Esophagus squamous epithelium (tissue), 5 donors: Measurements from ENCODE around the gene TMEM219. TPM values are rescaled to one million over a fixed set of nuclear protein-coding genes. Genes with fewer than 3 reads are reported as not detected.

Experiments
- DNase-seq: peaks from one replicate; lab custom pipeline; 2025; lab: John Stamatoyannopoulos, UW
- H3K27ac ChIP-seq, 4 donors: fragments of 200-600 bp; sonication (generic); one replicate each; pipeline ENCODE4 v1.5.1; 2016 to 2019; ENCODE audit warnings: mild to moderate bottlenecking in 1 of 4
- H3K27me3 ChIP-seq, 4 donors: fragments of 200-600 bp; sonication (generic); 1 replicate in 3 of 4; 2 replicates in 1 of 4; pipeline versions ENCODE4 v1.5.1 to v1.6.0; 2017 to 2021; ENCODE audit warnings: antibody characterized with exemption in 1 of 4
- H3K36me3 ChIP-seq, 3 donors: fragments of 200-600 bp; sonication (generic); one replicate each; pipeline ENCODE4 v1.5.1; 2016 to 2019
- H3K4me1 ChIP-seq, 3 donors: fragments of 200-600 bp; sonication (generic); one replicate each; pipeline ENCODE4 v1.5.1; 2017 to 2019
- H3K4me3 ChIP-seq, 4 donors: fragments of 200-600 bp; sonication (generic); 1 replicate in 3 of 4; 2 replicates in 1 of 4; pipeline ENCODE4 v1.5.1; 2016 to 2019; ENCODE audit warnings: mild to moderate bottlenecking in 2 of 4, moderate library complexity in 1 of 4
- H3K9me3 ChIP-seq, 3 donors: fragments of 200-600 bp; sonication (generic); one replicate each; pipeline ENCODE4 v1.5.1; 2016 to 2019
- CTCF ChIP-seq, 6 experiments: fragments of 450-650 bp in 4 of 6; fragments of 200-600 bp in 2 of 6; sonication (generic) in 2 of 6; IDR thresholded peaks; one replicate each; pipeline ENCODE4 v1.5.1; 2016 to 2019; ENCODE audit warnings: antibody characterized with exemption in 6 of 6, mild to moderate bottlenecking in 4 of 6, moderate library complexity in 4 of 6
- POLR2A ChIP-seq, 4 donors: fragments of 450-650 bp; IDR thresholded peaks; one replicate each; pipeline ENCODE4 v1.6.1; 2017; ENCODE audit warnings: antibody characterized with exemption in 4 of 4, mild to moderate bottlenecking in 4 of 4, moderate library complexity in 3 of 4
- WGBS, 2 donors: methylation state at CpG; one replicate each; pipeline ENCODE4 v1.1.5; 2018; 5-methylcytosine and 5-hydroxymethylcytosine counted together
- intact Hi-C: fragments of 100-400 bp; cut with DNase I; formaldehyde crosslinking; loops from one replicate; pipeline ENCODE4 v1.15.0; 2022
- total RNA-seq, 4 donors: library from RNA; depleted of rRNA; stranded (reverse); fragments of >200 nt; gene quantifications; one replicate each; pipeline ENCODE4 v1.1.0, GENCODE V29; 2016
- donor health status: DM: yes; HTN: yes; CAD: no.

Gene TMEM219
- total RNA-seq, 4 donors from 2014 or later: 48.0 to 119 (median 80.0) TPM

- no peak overlapping the region for H3K4me3 ChIP-seq
- H3K4me1 ChIP-seq: peaks cover 0 to 4% (median 0%) of the 10 kb centered on the region in 3 donors
- DNase-seq: no peak
- H3K27me3 ChIP-seq: no peaks in the 10 kb centered on the region
- H3K27ac ChIP-seq: no peak overlapping the region
- TF ChIP-seq POLR2A (IDR thresholded peaks at IDR 0.05): no peak
- no peak for TF ChIP-seq CTCF (IDR thresholded peaks at IDR 0.05)
- no peaks in the 10 kb centered on the region for H3K9me3 ChIP-seq
- H3K36me3 ChIP-seq: peaks cover 75 to 100% (median 93%) of the 10 kb centered on the region in 3 donors
- 86 to 88% methylated on average over 11 of the region's 12 CpGs for WGBS, 2 donors
- intact Hi-C loops: no loop called here
These were observed 21.7 kb downstream of the TMEM219 start for GRCh38 chr16:29983420-29984136.

- Histone ChIP-seq H3K9me3 (no peaks in the 10 kb centered on the region), H3K27ac (no peak overlapping the region), H3K4me3 (no peak overlapping the region), H3K27me3 (no peaks in the 10 kb centered on the region), H3K36me3 (peaks cover 71 to 100% (median 91%) of the 10 kb centered on the region in 3 donors), H3K4me1 (no peaks in the 10 kb centered on the region)
- whole genome bisulfite sequencing, 2 donors: 81 to 87% methylated on average over 5 to 6 of the region's 6 CpGs
- TF ChIP-seq CTCF (IDR thresholded peaks at IDR 0.05) (no peak), POLR2A (IDR thresholded peaks at IDR 0.05) (no peak)
- intact Hi-C loops: no loop called here
- no peak for DNase-seq
These were observed 22.4 kb downstream of the TMEM219 start for GRCh38 chr16:29984137-29984763.

- 85 to 94% methylated on average over 5 of the region's 5 CpGs for WGBS, 2 donors
- intact Hi-C loops: no loop called here
- no peak overlapping the region for H3K4me3 ChIP-seq
- no peaks in the 10 kb centered on the region for H3K9me3 ChIP-seq
- H3K36me3 ChIP-seq: peaks cover 66 to 100% (median 89%) of the 10 kb centered on the region in 3 donors
- H3K27ac ChIP-seq: no peak overlapping the region
- TF ChIP-seq POLR2A (IDR thresholded peaks at IDR 0.05) (no peak), CTCF (IDR thresholded peaks at IDR 0.05) (no peak)
- no peaks in the 10 kb centered on the region for H3K27me3 ChIP-seq
- no peaks in the 10 kb centered on the region for H3K4me1 ChIP-seq
- DNase-seq: no peak
These were observed 22.9 kb downstream of the TMEM219 start for GRCh38 chr16:29984764-29985147.

GRCh38 chr16:29985271-29985811 is 23.5 kb downstream of the TMEM219 start:
- no peaks in the 10 kb centered on the region for H3K4me1 ChIP-seq
- 94 to 98% methylated on average over 14 to 21 of the region's 28 CpGs for WGBS, 2 donors
- no peaks in the 10 kb centered on the region for H3K9me3 ChIP-seq
- H3K27me3 ChIP-seq: no peaks in the 10 kb centered on the region
- H3K4me3 ChIP-seq: no peak overlapping the region
- DNase-seq: no peak
- H3K36me3 ChIP-seq: peaks cover 63 to 100% (median 85%) of the 10 kb centered on the region in 3 donors
- intact Hi-C loops: no loop called here
- no peak overlapping the region for H3K27ac ChIP-seq
- no peak for TF ChIP-seq CTCF (IDR thresholded peaks at IDR 0.05)
- TF ChIP-seq POLR2A (IDR thresholded peaks at IDR 0.05): no peak

- 99 to 100% methylated on average over 2 to 11 of the region's 20 CpGs for WGBS, 2 donors
- DNase-seq: no peak
- H3K9me3 ChIP-seq: no peaks in the 10 kb centered on the region
- TF ChIP-seq POLR2A (IDR thresholded peaks at IDR 0.05) (no peak), CTCF (IDR thresholded peaks at IDR 0.05) (no peak)
- no peaks in the 10 kb centered on the region for H3K4me1 ChIP-seq
- H3K27me3 ChIP-seq: no peaks in the 10 kb centered on the region
- intact Hi-C loops: no loop called here
- no peak overlapping the region for H3K27ac ChIP-seq
- peaks cover 63 to 100% (median 86%) of the 10 kb centered on the region in 3 donors for H3K36me3 ChIP-seq
- no peak overlapping the region for H3K4me3 ChIP-seq
These were observed 24.4 kb downstream of the TMEM219 start for GRCh38 chr16:29986231-29986630.
